ENCODE results near the gene MAPK6.
"Not testable (repeated sequence)": the region's sequence is repeated elsewhere in the genome, so short reads cannot be mapped to it uniquely, and the experiment has no call there.

MAPK6 gene

DNA sequence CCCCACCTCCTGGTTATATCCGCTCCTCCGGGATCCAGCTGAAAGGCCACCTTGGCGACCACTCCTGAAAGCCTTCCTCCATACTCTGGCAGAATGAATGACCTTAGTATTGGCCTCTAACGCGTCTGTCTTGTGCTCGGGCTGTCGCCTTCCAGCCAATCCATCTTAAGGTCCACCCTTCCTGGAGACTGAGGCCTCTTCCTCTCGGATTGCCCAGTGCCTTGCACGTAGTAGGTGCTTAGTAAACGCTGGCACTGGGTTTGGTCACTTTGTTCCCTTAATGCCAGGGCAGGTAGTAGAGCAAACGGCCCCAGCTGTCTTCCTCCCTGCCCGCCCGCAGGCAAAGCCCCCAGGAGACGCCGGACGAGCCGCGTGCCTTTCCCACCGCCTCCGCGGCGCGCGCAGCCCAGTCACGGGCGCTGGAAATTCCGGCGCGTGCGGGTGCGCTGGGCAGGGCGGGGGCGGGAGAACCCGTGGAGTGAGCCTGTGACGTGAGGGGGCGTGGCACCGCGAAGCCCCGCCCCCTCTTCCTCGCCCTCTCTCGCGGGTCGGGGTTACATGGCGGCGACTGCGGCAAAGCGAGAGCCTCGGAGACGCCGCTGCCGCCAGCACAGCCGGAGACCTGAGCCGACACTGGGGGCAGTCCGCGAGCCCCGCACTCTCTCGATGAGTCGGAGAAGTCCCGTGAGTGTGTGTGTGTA, at the start of gene MAPK6:
MAPK6 (plus strand) TSS at position 527 of the 701 bp plus-strand sequence. CDS start 27,242 bp downstream, outside the sequence.
- DNase-seq (ENCODE audit: low read depth in 2 of 2), result peak; percentile 90 to 92

DNA sequence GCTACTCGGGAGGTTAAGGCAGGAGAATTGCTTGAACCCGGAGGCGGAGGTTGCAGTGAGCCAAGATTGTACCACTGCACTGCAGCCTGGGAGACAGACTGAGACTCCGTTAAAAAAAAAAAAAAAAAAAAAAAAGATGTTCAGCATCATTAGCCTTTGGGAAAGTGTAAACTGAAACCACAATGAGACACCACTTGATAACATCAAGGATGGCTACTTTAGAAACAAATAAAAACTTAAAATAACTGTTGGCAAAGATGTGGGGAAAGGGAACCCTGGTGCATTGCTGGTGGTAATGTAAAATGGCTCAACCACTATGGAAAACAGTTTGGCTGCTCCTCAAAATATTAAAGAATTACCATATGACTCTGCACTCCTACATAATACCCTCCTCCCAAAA, 49.3 kb upstream of the MAPK6 start:
- no peak for DNase-seq (ENCODE audit: low read depth in 2 of 2)

DNA sequence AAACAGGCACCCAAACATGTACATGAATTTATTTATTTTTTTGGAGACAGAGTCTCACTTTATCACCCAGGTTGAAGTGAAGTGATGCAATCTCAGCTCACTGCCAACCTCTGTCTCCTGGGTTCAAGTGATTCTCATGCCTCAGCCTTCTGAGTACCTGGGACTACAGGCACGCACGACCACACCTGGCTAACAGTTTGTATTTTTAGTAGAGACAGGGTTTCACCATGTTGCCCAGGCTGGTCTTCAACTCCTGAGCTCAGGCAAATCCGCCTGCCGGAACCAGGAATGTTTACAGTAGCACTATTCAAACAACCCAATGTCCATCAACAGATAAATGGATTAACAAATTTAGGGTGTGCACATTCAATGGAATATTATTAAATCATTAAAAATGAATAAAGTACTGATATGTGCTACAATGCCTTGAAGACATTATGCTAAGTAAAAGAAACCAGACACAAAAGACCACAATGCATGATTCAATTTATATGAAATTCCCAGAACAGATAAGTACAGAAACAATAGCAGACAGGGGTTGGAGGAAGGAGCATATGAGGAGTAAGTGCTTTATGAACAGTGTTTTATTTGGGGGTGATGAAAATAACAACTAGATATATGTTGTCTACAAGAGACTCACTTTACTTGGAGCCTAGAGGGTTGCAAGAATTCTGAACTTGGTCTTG, 48.7 kb upstream of the MAPK6 start:
- no peak for DNase-seq (ENCODE audit: low read depth in 2 of 2)

DNA sequence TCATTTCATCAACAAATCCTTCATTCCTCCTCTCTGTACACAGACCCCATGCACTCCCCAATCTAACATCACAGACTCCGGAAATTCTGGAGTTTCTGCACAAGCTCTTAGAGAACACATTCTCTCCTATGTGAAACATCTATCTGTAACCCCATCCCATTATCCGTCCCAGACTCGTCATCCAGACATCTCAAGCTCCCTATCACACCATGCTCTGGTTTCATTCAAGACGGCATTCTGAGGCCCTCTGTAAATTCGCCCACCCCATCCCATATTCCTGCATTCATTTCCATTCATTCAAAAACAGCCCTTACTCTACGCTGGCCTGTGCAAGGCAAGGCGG, 48.0 kb upstream of the MAPK6 start:
- DNase-seq (ENCODE audit: low read depth in 2 of 2), result no peak

DNA sequence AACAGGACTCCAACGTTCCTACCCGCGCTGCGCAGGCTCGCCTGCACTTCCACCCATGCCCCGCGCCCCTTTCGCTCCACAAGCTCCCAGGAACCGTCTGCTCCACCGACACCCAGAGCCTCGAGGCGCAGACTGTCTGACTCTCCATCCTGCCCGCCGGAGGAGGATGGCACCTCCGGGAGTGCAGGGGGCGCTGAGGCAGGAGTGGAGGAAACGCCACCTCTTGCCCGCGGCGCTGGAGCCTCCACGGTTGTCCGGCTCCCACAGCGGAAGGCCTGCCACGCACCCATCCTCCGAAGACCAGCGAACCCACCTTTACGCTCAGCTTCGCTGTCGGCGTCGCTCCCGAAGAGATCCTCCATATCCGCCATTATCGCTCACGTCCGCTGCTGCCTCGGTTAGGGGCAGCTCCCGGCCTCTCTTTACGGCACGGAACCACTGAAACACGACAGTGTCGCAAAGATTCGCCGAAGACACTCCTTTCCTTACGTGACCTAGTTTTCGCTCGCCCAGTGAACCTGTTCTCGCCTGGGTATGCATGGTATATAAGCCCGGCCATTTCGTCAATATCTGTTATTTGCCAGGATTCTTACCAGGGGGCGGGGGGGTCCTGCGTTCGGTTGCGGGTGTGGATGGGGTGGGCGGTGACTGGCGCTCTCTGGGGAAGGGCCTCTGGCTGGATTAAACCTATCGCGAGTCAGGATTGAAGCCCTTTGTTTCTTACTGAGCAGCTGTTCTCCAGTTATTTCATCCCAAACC, 47.5 kb upstream of the MAPK6 start, which contains the start of gene LEO1:
LEO1 (minus strand) TSS at position 404 of the 759 bp plus-strand sequence; CDS start at position 371, 33 bp downstream.
- peak; percentile 77 to 81 for DNase-seq (ENCODE audit: low read depth in 2 of 2)

DNA sequence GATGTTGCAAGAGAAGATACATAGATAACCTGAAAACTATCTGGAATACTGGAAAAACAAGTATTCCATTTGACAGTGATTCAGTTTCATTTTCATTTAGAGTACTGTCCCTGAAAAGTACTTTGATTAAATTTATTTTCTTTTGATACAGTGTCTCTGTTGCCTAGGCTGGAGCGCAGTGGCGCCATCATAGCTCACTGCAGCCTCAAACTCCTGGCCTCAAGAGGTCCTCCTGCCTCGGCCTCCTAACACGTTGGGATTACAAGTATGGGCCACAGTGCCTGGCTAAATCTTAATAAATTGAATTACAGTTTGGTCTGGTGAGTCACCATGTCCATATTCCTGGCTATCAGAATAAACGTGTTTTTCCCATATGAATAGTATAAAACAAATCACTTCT, 45.8 kb upstream of the MAPK6 start:
- no peak for DNase-seq (ENCODE audit: low read depth in 2 of 2)

DNA sequence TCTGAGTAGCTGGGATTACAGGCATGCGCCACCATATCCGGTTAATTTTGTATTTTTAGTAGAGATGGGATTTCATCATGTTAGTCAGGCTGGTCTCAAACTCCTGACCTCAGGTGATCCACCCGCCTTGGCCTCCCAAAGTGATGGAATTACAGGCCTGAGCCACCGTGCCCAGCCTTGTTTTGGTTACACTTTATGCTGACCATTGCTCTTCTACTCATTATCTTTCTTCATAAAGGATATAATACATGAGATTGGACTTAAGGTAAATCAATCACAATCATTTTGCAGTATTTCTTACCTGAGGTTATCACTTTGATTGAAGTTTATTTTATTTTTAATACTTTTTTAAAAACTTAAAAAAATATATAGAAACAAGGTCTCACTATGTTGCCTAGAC, 45.2 kb upstream of the MAPK6 start:
- no peak for DNase-seq (ENCODE audit: low read depth in 2 of 2)

DNA sequence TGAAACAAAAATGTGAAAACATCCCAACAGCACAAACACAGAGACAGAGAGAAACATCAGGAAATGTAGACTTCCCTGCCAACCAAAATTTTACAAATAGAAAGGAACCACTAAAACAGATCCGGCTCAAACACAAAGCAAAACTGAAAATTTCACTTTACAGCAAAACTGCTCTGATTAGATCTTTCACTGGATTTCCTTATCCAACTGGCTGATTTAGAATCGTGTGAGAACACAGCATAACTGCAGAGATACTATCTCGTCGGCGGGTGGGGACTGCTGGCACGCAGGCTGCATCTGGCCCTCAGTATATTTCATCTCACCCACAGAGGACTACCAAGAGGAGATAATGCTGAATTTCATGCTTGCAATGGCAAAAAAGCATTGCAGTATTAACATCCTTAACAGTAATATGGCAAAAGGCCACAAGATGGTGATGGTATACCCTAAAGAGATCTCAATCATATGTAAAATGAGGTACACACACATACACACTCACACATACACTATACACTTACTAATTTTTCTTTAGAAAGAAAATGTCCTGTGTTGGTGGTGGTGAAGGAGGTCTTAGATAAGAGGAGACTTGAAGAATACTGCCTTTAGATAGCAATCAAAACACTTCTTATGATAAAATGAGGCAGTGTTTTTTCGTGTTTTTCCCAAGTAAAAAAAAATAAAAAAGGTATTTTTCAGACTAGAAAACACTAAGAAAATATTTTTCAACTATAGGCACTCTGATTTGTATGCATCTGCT, 36.8 kb upstream of the MAPK6 start:
- peak in 1 of 2 experiments; percentile 29 for DNase-seq (ENCODE audit: low read depth in 2 of 2)

DNA sequence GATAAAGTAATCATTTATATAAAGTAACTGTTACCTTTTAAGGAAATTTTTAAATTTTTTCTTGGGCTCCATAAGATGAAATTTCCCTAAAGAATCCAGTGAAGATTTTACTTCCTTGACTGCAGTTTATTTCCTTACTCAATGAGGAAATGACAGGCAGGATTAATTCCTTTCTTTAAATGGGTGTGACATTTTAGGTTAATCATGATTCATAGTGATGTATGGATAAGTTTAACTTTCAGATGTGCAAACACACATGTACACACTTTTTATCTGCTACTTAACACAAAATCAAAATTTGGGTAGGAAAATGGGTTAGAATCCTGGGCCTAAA, 36.3 kb upstream of the MAPK6 start:
- no peak for DNase-seq (ENCODE audit: low read depth in 2 of 2)

DNA sequence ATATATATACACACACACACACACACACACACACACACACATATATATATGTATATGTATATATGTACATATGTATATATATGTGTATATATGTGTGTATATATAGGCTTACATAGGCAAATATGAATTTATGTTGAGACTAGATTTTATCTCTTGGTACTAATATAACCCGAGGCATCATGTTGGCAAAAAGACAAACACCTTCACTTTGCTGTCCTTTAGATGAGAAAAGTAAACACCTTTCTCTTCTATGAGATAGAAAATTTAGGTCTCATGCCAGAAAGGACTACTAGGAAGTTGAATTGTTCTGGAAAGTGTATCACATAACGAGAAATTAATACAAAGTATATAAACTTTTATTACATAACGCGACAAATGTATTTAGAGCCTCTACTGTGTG, 27.9 kb upstream of the MAPK6 start:
- no peak for DNase-seq (ENCODE audit: low read depth in 2 of 2)

DNA sequence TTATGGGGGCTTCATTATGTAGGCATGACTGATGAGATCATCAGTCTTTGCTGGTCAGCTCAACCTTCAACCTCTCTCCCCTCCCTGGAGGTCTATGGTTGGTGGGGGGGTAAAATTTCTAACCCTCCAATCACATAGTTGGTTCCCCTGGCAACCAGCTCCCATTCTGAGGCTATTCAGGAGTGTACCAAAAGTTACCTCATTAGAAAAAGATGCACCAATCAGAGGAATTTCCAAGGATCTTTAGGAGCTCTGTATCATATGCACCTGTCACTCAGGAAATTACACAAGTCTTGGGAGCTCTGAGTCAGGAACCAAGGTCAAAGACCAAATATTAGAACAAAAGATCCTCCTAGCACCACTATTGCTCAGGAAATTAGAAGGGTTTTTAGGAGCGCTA, 26.1 kb upstream of the MAPK6 start:
- no peak for DNase-seq (ENCODE audit: low read depth in 2 of 2)

DNA sequence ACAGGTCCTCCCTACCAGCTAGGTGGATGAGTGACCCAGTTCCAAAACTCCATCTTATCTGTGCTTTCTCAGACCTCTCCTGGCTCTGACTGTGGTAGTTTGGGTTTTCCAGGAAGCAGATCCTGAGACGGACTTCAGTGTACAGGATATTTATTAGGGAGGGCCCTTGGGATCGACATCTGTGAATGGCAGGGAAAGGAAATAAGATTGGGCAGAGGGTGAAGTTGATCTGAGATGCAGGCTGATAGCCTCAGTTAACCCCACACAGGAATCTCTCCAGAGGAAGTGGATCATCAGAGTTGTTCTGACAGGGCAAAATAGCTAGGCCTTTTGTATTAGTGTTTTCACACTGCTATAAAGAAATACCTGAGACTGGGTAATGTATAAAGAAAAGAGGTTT, 16.7 kb upstream of the MAPK6 start:
- no peak for DNase-seq (ENCODE audit: low read depth in 2 of 2)

DNA sequence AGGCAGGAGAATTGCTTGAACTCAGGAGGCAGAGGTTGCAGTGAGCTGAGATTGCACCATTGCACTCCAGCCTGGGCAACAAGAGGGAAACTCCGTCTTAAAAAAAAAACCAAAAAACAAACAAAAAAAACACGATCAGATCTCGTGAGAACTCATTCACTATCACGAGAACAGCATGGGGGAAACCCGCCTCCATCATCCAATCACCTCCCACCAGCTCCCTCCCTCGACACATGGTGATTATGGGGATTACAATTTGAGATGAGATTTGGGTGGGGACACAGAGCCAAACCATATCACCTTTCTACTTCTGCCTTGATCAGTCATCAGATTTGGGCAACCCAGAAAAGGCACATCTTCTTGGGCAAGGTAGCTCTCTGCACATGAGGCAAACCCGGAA, 15.9 kb upstream of the MAPK6 start:
- not testable (repeated sequence) for DNase-seq (ENCODE audit: low read depth in 2 of 2)

DNA sequence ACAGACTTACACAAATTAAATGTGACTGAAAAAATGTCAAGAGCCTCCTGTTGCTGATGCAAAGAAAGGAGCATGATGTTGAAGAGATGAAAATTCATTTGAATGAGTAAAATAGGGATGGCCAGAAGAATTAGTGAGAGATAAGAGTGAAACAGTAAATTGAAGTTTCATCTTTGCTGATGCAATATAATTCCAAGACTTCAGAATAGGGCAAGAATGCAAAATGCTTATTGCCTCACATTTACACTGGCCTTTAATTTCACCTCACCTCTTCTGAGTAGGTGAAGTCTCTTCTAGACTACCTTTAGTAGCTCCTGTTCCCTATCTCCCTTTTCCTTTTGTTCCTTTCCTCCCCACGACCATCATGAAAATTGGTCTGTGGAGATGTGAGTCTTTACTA, 15.3 kb upstream of the MAPK6 start:
- no peak for DNase-seq (ENCODE audit: low read depth in 2 of 2)

DNA sequence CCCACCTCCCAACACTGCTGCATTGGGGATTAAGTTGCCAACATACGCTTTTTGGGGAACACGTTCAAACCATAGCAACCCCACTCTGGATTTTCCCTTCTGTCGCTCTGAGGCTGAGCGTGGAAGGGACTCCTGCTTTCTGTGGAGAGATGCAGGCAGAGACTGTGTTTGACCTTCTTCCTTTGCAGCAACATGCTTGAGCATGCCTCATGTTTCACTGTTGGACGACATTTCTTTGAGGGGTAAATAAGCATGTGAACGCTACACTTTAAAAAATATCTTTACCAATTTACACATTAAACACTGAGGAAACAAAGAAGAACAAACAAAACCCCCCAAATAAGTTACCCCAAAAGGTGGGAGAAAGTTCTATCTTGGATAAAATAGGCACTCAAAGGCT, 14.2 kb upstream of the MAPK6 start:
- DNase-seq (ENCODE audit: low read depth in 2 of 2), result no peak

DNA sequence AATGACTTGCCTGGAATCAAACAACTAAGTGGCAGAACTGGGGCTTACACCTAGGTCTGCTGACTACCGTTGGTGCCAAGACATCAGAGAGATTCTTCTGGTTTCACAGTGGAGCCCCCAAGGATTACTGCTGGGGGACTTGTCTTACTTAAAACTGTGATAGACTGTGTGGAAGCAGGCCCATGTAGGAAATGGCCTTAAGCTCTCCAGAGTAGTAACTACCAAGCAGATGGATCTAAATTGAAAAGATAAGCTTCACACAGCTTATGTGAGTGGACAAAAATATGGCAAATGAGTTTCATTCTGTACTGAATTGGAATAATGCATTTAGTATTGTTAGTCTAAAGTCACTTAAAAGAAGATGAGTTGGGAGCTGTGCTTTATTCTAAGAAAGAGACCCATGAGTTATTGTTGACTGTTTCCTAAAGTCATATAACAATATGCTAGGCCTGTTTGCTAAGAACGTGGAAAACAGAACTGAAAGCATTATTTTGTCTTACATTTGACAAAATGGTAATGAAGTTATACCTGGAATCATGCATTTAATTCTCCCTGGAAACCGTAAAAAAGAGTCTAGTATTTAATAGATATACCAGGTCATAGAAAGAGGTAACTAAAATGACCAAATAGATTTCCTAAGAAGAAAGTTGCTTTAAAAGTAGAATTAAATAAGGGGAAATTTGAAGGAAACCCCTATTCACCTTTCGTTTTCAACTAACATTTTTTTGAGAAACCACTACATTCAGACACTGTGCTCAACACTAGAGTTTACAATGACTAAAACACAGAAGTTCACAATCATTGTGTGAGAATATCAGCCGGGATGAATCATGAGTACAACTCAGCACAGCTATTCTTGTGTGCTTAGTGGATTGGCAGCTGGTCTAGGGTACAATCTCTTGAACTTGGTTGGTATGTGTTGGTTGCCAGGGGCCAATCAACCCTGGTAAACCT, 13.0 kb upstream of the MAPK6 start:
- DNase-seq (ENCODE audit: low read depth in 2 of 2), result no peak

DNA sequence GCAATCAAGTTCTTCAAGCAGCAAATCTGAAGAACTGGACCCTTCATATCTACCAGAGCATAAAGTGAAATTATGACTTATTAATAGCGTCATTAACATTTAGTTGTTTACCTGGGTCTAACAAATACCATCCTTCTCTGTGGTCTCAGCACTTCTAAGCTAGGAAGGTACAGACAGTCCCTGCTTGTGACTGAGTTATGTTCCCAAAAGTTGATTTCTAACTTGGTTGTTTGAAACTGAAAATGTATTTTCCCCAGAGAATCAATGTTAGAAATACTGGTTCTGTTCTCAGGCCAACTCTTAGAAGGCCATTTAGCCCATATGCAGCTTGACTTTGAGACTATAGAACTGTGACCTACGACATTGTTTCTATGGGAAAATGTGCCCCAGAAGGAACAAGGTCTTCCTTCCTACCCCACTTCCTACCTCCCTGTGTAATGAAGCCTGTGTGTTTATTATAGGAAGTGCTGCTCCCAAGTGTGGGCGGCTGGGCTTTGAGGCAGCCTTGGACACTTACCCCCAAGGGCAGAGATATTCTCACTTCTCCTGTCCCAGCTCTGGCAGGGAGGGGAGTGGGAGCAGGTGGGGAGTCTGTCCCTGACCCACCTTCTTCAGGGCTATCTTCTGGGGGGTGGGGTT, 12.2 kb upstream of the MAPK6 start:
- DNase-seq (ENCODE audit: low read depth in 2 of 2), result no peak

DNA sequence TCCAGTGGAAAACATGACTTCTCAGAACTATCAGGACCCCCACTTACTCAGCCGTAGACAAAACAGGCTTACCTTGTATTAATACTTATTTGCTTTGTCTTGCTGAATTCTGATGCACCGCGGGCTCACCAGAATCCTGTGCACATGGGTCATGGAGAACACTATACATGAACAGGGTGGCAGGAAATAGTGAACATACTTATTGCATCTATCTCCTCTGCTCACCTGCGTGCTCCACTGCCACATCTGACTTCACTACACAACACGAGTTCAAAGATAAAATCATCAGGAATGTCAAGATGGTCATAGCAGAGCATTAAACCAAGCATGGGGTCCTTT, 10.7 kb upstream of the MAPK6 start:
- no peak for DNase-seq (ENCODE audit: low read depth in 2 of 2)

DNA sequence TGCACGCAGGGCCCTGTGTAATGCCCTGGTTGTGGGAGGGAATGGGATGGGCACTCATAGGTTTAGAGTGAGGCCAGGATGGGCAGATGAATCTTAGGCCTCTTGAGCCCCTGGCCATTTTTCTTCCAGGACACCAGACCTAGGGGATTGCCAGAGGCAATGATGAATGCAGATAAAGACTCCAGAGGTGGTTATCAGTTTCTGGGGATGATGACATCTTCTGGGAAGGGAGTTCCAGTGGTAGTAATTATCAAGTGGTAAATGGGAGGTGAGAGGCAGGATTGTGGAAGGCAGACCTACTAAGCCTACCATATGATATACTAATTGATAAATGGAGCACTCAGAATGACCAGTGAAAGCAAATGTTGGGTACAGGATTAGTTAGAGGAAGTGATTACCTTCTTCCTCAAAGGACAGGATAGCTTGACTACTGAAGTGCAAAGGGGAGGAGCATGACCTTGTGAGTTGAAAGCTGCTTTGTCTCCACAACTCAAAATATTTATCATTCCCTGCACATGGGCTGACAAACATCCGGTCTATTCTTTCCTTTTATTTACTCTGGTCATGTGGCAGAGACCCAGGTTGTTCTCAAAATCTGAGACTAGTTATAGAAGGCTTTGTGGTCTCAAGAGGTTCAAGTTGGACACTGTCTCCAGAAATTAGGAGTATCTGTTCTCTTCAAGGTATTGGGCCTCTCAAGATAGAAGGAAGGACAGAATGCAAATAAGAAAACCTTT, 10.2 kb upstream of the MAPK6 start:
- DNase-seq (ENCODE audit: low read depth in 2 of 2), result no peak
